SHP77 treated with DMSO at 0.1 percent for 48 hours (cell line): ENCODE data around the gene SLC12A7.
A peak's percentile ranks its signal among the peaks of the same experiment; 100 is the strongest.
"Not testable (repeated sequence)": the region's sequence is repeated elsewhere in the genome, so short reads cannot be mapped to it uniquely, and the experiment has no call there.

Experiments
- DNase-seq: peaks from one replicate; lab custom pipeline; 2025; lab: John Stamatoyannopoulos, UW

The SLC12A7 gene

DNA sequence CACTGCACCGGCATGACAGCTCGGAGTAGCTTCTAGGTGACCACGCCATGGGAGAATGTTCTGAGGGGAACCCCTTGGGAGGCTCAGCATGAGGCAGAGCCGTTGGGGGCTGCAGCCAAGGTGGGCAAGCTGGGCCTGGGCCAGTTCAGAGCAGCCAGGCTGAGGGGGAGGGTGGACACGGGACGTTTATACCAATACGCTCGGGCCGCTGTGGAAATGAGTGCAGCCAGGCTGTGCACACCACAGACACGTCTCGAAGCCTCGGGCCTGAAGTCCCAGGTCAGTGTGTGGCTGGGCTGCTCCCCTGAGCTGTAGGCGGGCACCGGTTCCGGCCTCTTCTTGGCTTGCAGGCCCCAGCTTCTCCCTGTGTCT lies 28.9 kb upstream of the SLC12A7 start:
- DNase-seq = no peak

- peak; percentile 43 for DNase-seq
Measured at GRCh38 chr5:1140171-1140817, 28.4 kb upstream of the SLC12A7 start.

DNA sequence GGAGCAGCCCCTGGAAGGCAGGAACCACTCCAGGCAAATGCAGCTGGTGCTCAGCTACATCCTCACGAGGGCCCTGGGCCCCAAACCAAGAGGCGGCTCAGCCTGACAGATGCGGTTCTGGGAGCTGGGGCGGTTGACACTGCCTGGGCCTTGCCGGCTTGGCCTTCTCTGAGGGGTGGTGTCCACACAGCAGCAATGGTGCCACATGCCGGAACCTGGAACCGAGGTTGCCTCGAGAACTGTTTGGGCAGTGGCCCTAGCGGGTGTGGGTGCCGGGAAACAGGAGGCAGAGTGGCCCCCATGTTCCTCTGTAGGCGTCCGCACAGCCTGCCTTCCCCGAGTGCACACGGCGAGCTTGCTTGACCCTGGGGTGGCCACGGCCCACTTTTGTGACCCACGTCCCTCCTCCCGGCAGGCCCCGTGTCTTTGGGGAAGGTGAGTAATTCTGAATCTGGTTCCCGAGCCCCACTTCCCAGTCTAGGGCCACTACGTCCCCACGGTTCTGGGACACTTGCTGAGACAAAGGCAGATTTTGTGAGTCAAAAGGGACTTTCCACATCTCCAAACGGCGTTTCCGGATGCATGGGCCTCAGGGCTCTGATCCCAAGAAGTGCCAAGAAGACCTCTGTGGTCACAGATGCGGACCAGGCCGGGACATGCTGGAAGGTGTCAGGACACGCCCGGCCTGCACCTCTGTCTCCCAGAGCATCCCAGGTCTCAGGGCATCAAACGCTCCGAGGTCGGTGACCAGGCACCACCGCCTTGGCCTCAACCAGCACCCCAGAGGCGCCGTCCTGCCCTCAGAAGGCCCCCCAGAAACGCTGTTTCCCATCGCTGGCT lies 27.7 kb upstream of the SLC12A7 start:
- DNase-seq = no peak

GRCh38 chr5:1138445-1139245 lies 26.8 kb upstream of the SLC12A7 start:
- DNase-seq = no peak

DNA sequence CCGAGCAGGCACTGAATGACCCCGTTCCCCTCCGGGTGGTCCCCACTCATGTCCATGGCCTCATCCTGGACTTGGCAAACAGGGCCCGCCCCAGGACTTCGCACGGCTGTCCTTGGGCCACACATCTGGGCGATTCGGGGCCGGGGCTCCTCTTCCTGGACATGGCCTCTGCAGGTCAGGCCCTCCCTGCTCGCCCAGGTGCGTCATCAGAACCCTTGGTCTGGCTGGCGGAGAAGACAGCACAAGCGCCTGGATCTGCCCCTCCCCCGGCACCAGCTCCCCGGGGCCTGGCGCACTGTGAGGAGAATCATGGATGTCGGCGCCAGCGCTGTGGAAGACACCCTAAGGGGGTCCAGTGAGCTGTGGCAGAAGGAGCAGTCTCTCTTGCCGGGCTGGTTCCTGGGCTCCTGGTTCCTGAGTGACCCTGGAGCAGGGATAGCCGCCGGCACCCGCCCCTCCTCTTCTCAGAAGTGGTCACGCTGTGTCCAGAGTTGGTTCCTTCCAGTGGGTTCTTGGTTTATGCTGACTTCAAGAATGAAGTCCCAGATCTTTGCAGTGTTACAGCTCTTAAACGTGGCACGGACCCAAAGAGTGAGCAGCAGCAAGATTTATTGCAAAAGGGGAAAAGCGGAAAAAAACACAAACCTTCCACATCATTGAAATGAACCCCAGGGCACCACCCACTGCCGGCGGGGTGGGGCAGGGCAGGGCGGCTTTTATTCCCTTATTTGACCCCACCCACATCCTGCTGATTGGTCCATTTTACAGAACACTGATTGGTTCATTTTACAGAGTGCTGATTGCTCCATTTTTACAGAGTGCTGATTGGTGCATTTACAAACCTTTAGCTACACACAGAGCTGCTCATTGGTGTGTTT lies 25.9 kb upstream of the SLC12A7 start:
- no peak for DNase-seq

DNA sequence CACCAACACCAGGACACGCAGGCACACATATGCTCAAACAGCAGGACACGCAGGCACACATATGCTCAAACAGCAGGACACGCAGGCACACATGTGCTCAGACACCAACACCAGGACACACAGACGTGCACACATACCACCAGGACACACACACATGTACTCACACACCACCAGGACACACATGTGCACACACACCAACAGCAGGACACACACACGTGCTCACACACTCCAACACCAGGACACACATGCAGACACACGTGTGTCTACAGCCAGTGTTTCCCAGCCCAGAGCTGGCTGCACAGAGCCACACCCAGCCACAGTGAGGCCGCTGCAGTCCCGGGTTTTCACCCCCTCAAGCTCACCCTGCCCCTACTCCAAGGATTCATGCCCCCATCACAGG lies 25.0 kb upstream of the SLC12A7 start:
- no peak for DNase-seq

GRCh38 chr5:1135696-1136525 lies 24.0 kb upstream of the SLC12A7 start:
- no peak for DNase-seq

GRCh38 chr5:1134478-1134877 lies 22.6 kb upstream of the SLC12A7 start:
- no peak for DNase-seq

DNA sequence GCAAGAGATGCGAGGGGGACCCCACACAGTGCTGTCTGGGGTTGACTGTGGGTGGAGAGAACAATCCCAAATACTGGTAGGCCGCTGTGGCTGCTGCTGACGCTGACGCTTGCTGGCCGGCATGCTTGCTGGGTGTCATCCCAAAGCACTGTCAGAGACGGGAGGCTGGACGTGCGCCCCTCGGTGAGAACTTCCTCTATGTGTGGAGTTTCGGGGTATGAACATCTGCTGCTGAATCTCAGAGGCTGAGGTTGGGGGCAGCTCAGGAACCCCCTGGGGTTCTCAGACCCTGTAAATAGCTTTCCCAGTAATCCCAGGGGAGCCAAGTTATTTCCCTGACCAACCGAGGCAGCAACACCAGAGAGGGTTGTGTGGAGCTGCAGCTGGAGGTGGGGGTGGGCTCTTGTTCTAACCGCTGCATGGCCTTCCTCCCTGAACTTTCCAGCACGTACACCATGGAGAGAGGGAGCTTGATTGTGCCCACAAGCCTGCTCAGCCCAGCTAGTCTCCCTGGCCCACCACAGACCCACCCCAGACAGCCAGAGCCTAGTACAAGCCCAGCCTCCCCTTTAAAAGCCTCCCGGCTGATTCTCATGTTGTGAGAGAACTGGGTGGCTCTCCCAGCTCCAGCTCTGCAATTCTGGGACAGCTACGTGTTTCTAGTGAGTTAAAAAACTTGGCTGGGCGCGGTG lies 21.8 kb upstream of the SLC12A7 start:
- no peak for DNase-seq

DNA sequence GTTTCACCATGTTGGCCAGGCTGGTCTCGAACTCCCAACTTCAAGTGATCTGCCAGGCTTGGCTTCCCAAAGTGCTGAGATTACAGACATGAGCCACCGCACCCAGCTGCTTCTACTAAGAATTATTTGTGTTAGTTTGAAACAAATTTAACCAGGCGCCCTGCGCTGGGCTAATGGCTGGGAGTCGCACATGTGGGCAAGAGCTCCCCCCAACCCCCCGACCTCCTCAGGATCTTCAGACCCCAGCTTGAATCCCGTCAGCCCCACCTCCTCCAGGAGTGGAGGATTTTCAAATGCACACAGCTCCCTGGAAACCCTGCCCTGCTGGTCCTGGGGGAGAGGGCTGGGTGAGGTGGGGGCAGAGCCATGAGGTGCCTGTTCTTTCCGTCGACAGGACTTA lies 21.2 kb upstream of the SLC12A7 start:
- no peak for DNase-seq

DNA sequence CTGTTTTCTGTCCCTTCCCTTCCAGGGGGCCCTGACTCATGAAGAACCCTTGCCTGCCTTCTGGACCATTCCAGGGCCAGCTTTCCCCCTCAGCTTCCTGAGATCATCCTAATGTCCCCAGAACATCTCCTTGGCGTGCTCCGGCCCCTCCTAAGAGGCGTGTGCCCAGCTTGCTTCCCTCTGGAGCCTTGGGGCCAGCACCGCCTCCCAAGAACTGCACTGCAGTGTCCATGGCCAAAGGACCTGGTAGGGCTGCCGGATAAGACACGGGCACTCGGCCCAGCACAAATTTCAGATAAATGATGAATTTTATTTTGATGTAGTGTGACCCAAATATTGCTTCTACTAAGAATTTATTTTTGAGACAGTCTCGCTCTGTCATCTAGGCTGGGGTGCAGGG lies 20.7 kb upstream of the SLC12A7 start:
- no peak for DNase-seq

- no peak for DNase-seq
Measured at GRCh38 chr5:1131726-1132125, 19.9 kb upstream of the SLC12A7 start.

DNA sequence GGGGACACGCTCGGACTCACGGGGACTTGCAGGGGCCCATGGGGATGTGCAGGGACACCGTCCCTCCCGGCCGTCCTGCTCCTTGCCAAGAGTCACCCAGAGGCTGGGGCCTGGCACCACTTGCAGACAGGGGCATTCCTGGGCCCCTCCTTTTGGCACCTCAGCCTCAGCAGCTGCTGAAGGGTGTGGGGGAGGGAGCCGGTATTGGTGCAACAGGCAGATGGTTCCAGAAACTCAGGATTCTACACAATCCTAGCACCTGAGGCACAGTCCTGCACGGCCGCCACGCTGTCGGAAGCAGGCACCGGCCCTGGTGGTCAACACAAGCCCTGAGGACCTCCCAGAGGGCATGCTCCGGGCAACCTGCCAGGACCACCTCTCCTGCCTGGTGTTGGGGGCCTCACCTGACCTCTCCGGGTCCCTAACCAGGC lies 19.3 kb upstream of the SLC12A7 start:
- no peak for DNase-seq

- no peak for DNase-seq
Measured at GRCh38 chr5:1130218-1130946, 18.5 kb upstream of the SLC12A7 start.

- DNase-seq = no peak
Measured at GRCh38 chr5:1129711-1130055, 17.8 kb upstream of the SLC12A7 start.

- DNase-seq = no peak
Measured at GRCh38 chr5:1128977-1129710, 17.3 kb upstream of the SLC12A7 start.

GRCh38 chr5:1127959-1128785 lies 16.3 kb upstream of the SLC12A7 start:
- no peak for DNase-seq

GRCh38 chr5:1125695-1126094 lies 13.8 kb upstream of the SLC12A7 start:
- not testable (repeated sequence) for DNase-seq
